Measurements from ENCODE around the gene SEC14L2.
A peak's percentile ranks its signal among the peaks of the same experiment; 100 is the strongest.
"Not testable (repeated sequence)": the region's sequence is repeated elsewhere in the genome, so short reads cannot be mapped to it uniquely, and the experiment has no call there.

The SEC14L2 gene

GRCh38 chr22:30380011-30380410, 16.8 kb upstream of the SEC14L2 start:
- DNase-seq = no peak

DNA sequence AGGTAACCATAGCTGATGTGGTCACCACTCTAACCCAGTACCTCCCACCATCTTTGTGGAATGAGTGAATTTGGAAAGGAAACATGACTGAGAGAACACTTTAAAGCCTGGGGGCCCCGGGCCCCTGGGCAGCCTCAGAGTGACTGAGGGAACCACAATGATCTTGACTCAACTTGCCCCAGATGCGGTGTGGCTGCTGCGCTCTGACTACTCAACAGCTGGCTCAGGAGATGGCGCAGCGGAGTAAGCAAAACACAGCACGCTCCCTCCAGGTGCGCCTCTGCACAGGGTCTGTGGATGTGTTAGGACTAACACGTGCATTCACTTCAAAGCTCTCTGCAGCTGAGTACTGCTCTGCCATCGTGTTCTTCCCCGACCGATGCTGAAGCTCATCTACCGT, 15.6 kb upstream of the SEC14L2 start:
- DNase-seq = no peak

DNA sequence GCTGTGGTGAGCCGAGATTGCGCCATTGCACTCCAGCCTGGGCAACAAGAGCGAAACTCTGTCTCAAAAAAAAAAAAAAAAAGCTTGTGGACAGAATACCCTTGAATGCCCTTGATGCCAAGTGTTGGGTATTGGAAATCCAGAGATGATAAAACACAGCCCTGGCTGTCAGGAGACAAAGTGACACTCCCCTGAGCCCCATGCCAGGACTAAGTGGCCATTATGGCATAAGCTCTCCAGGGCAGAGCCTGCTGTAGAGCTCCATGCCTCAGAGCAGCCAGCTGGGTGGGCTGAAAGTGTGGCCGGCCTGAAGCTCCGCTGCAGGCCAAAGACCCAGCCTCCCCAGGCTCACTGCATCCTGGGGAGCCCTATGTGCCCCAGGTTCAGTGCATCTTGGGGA, 14.5 kb upstream of the SEC14L2 start:
- DNase-seq = no peak

GRCh38 chr22:30383061-30383460, 13.8 kb upstream of the SEC14L2 start:
- DNase-seq = no peak

GRCh38 chr22:30385942-30386341, 10.9 kb upstream of the SEC14L2 start:
- no peak for DNase-seq

- no peak for DNase-seq
These were observed 10.2 kb upstream of the SEC14L2 start for GRCh38 chr22:30386608-30386959.

GRCh38 chr22:30386960-30387827, 9.6 kb upstream of the SEC14L2 start, which contains the start of gene RNF215:
Gene RNF215 (minus strand): TSS chr22:30387411. CDS start chr22:30387313, 98 bp downstream.
- DNase-seq = peak; percentile 68

- peak; percentile 77 for DNase-seq
These were observed 5.7 kb upstream of the SEC14L2 start for GRCh38 chr22:30390974-30391691.

GRCh38 chr22:30392661-30393321, 4.0 kb upstream of the SEC14L2 start:
- DNase-seq = peak; percentile 43

- no peak for DNase-seq
These were observed 3.5 kb upstream of the SEC14L2 start for GRCh38 chr22:30393322-30393680.

DNA sequence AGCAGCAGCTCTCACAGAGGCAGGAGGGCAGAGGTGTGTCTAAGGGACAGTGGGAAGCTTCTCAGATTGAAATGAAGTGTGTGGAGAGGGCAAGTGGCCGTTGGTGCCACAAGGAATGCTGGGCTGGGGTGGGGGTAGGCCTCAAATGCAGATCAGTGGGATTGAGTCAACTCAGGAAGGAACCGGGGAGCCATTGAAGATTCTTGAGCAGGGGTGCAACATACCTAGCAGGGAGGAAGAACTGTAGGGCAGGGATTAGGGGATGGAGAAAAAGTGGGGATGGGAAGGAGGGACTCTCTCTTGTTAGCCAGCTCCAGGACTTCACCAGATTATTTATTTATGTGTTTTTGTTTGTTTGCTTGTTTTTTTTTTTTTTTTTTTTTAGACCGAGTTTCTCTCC, 2.9 kb upstream of the SEC14L2 start:
- DNase-seq = no peak

DNA sequence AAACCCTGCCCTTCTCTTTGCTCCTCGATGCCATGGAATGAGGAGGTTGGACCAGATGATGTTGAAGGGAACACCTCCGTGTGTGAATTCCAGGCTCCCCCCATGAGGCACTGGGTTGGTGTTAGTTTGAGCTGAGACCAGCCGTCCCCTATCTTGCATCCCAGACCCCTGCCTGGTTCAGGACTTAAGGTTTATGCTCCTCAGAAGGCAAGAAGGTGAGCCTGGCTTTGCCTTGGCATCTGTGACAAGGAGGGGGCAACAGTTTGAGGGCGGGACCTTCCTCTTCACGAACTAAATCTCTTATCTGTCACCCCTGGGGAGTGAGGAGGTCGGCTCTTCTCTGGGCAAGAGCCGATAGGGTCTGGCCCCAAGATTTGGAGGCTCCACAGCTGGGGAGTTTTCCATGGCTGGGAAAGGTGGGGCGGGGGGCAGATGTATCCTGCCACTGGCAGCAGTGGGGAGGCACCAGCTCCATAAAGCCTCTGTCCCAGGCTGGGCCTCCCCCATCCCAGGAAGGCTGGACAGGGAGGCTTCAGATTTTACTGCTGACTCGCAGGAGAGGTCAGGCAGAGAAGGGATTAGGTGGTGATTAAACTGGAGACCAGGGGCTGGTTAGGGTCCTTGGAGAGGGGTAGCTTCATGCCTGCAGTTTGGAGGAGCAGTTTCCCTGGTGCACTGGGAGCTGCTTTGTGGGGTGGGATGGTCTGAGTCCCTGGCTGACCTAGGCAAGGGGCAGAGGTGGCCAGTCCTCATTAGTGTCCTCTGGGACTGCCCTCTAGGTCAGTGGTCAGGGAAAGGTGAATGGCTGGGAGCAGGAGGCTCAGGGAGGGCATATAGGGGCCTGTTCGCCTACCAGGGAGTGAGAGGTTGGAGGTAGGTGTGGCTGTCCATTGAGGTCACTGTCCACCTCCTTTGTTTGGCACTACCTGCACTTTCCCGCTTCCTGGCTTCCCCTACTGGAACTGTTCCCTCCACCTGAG, 1.1 kb downstream of the SEC14L2 start:
- DNase-seq = no peak

DNA sequence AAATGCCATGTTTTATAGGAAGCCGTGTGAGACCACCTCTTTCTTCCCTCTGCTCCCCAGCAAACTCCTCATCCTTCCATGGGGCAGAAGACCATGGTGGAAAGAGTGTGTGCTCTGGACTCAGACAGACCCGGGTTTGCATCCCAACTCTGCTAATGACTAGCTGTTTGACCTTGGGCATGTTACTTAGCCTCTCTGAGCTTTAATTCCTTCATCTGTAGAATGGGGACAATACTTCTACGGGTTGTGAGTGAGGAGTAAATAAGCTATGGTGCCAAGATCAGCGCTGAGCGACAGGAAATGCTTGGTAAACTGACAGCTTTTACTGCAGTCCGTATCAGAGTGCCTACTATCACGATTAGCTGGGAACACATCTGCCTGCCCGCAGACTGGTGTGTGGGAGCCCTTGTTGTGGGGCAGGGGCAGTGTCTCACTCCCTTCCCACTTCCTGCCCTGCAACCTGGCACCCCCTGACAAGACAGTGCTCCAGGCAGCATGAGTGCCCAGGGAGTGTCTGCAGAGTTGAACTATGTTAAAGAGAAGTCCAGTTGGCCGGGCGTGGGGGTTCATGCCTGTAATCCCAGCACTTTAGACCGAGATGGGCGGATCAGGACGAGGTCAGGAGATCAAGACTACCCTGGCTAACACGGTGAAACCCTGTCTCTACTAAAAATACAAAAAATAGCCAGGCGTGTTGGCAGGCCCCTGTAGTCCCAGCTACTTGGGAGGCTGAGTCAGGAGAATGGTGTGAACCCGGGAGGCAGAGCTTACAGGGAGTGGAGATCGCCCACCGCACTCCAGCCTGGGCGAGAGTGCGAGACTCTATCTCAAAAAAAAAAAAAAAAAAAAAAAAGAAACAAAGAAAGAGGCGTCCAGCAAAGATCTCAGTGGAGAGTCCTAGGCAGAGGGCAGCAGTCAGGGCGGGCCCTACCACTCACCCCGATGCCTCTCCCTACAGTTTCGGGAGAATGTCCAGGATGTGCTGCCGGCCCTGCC, 2.2 kb downstream of the SEC14L2 start:
- DNase-seq = no peak

DNA sequence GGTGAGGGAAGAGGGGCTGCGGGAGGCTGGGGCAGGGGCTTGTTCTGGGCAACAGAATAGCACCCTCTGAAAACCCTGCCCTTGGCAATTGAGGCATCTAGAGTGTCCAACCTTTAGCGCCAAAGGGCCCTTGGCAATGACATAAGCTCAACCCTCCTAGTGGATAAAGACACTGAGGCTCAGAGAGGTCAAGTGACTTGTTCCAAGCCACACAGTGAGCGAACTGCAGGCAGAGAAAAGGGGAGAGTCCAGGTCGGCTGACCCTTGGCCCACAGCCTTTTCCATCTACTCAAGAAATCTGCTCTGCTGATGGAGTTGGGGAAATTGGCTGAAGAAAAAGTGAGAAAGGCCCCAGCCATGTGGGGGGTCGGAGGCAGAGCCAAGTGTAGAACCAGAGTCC, 2.9 kb downstream of the SEC14L2 start:
- no peak for DNase-seq

DNA sequence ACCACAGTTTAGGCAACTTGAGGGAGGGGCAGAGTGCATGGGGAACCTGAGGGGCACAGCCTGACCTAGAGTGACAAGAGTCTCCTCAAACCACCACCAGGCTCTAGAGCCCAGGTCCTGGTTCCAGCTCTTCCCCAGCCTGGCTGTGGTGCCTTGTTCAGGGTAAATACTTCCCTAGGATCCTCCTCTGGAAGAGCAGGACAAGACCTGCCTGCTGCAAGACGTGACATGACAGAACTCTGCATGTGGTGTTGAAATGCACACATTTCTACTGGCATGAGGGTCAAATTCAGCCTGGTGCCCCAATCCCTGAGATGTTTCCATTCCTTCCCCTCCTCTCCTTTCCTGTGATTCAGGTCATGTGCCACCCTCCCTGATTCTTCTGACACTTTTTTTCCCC, 3.3 kb downstream of the SEC14L2 start:
- no peak for DNase-seq

DNA sequence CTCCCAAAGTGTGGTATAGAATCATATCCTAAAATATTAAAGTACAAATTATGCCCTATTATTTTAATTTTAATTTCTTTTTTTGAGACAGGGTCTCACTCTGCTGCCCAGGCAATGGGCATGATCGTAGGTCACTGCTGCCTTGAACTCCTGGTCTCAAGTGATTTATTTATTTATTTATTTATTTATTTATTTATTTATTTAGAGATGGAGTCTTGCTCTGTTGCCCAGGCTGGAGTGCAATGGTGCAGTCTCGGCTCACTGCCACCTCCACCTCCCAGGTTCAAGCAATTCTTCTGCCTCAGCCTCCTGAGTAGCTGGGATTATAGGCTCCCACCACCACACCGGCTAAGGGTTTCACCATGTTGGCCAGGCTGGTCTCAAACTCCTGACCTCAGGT, 4.2 kb downstream of the SEC14L2 start:
- not testable (repeated sequence) for DNase-seq

DNA sequence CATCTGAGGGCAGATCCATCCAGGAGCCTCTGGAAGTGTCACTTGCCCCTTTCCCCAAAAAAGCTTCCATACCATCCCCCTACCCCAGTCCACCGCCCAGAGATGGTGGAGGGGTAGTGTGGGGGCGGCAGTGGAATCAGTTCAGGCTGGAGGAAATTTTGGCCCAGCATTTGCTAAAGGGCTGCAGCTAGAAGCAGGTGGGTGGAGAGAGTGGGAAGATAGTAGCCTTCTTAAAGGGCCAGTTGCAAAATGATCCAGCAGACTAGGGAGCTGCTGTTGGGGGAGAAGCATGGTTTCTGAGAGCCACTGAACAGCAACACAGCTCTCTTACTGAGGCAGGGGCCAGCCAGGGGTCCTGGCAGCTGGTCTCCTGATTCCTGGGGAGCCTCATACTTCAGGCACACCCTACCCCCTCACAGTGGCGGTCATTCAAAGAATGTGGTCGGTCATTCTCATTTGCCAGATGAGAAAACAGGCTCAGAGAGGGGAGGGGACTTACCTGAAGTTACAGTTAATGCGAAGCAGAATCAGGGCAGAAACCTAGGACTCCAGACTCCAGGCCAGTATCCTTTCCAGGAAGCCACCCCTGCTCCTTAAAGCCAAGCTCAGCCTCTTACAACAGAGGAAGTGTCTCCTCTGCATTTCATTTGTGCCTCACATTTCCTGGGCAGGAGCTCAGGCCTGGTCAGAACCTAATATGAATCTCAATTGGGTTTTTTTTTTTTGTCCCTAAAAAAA, 5.4 kb downstream of the SEC14L2 start:
- no peak for DNase-seq

- DNase-seq = not testable (repeated sequence)
These were observed 5.9 kb downstream of the SEC14L2 start for GRCh38 chr22:30402766-30403104.

GRCh38 chr22:30404307-30404706, 7.5 kb downstream of the SEC14L2 start:
- no peak for DNase-seq

GRCh38 chr22:30405731-30406130, 8.9 kb downstream of the SEC14L2 start:
- no peak for DNase-seq

DNA sequence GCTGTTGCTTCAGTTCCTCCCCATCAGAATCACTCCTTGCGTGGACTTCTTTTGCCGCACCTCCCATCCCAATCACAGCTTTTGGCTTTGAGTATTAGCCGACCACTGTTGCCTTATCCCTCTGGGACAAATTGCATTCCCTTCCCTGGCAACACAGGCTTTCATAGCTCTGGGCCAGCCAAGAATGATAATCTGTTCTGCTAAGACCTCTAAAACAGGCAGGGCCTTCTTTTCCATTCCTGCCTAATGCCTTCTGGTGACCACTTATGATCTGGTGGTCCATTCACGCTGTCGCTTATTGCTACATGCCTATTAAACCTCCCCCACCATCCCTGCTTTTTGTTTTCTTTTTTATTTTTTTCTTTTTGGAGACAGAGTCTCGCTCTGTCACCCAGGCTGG, 9.6 kb downstream of the SEC14L2 start:
- DNase-seq = no peak

Measured in DMS53 (cell line).